CD4-positive, alpha-beta T cell treated with Interferon alpha-2 for 1 hour (primary cell): ENCODE results near the gene NTPCR.

Experiments
- DNase-seq, 2 donors: peaks; one replicate each; pipeline ENCODE4 v3.0.0-alpha.2; 2020 to 2022

The NTPCR gene

GRCh38 chr1:232965124-232965911, 14.9 kb downstream of the NTPCR start:
- DNase-seq = no peak

GRCh38 chr1:232965912-232966217, 15.5 kb downstream of the NTPCR start:
- no peak for DNase-seq

- no peak for DNase-seq
These were observed 16.3 kb downstream of the NTPCR start for GRCh38 chr1:232966663-232967062.

GRCh38 chr1:232968391-232968790, 18.0 kb downstream of the NTPCR start:
- no peak for DNase-seq

DNA sequence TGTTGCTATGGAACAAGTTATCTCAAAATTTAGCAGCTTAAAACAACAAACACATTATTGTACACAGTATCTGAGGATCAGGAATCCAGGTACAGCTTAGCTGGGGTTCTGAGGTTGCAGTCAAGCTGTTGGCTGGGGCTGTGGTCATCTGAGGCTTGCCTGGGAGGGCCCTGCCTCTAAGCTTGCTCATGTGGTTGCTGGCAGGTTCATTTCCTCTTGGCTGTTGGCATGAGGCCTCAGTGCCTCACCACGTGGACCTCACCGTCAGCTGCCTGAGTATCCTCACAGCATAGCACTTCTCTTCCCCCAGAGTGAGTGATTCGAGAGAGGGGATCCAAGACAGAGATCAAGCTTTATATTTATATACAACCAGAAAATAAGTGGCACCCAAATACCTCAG, 18.6 kb downstream of the NTPCR start:
- DNase-seq = no peak

DNA sequence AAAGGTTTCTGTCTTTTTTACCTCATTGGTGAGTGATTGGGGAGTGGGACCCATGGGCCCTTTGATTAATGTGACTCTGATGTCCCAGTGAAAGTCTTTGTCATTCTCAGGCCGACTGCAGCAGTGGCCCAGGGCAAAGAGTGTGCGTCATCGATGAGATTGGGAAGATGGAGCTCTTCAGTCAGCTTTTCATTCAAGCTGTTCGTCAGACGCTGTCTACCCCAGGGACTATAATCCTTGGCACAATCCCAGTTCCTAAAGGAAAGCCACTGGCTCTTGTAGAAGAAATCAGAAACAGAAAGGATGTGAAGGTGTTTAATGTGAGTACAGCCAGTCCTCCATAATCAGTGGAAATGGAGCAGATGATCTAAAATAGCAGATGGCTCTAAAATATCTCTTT, 19.4 kb downstream of the NTPCR start:
- DNase-seq = no peak

DNA sequence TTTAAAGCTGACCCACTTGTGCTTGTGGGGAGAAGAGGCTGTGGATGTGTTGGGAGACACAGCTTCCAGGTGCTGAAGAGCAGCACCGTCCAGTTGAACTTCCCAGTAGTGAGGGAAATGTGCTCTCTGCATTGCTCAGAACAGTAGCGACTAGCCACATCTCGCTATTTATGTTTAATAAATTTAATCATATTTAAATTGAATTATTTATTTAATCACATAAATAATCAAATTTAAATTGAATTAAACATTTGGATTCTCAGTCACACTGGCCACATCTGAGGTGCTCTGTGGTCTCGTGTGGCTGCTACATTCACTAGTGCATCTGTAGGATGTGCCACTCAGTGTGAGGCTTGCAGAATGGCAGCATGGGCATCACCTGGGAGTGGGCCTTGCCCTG, 20.1 kb downstream of the NTPCR start:
- no peak for DNase-seq

GRCh38 chr1:232973652-232974611, 23.5 kb downstream of the NTPCR start:
- no peak for DNase-seq

- no peak for DNase-seq
These were observed 24.6 kb downstream of the NTPCR start for GRCh38 chr1:232974971-232975370.

- peak; percentile 27 to 41 for DNase-seq
These were observed 27.8 kb downstream of the NTPCR start for GRCh38 chr1:232978091-232978634.

GRCh38 chr1:232978815-232979214, 28.4 kb downstream of the NTPCR start:
- no peak for DNase-seq

DNA sequence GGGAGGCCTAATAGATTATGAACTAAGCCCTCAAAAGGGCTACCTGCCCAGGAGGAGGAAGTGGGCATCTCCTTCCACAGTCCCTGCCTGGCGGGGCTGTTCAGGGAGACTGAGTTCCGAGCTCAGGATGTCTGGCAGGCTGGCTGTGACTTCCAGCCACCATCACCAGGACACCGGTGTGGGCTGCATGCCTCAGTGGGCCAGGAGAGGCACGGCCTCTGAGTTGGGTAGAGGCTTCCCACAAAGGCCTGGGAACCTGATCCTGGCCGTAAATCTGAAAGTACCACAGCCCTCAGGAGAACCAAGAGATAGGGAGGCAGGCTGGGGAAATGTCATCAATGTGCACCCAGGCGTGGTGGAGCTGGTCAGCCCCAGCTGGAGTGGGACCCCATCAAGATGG, 29.1 kb downstream of the NTPCR start:
- no peak for DNase-seq

GRCh38 chr1:232980355-232980978, 30.1 kb downstream of the NTPCR start:
- DNase-seq = no peak

GRCh38 chr1:232980986-232981560, 30.7 kb downstream of the NTPCR start:
- DNase-seq = no peak

- DNase-seq = no peak
These were observed 32.0 kb downstream of the NTPCR start for GRCh38 chr1:232982238-232982944.

GRCh38 chr1:232983375-232983774, 33.0 kb downstream of the NTPCR start:
- no peak for DNase-seq

GRCh38 chr1:232983817-232984567, 33.6 kb downstream of the NTPCR start:
- no peak for DNase-seq

DNA sequence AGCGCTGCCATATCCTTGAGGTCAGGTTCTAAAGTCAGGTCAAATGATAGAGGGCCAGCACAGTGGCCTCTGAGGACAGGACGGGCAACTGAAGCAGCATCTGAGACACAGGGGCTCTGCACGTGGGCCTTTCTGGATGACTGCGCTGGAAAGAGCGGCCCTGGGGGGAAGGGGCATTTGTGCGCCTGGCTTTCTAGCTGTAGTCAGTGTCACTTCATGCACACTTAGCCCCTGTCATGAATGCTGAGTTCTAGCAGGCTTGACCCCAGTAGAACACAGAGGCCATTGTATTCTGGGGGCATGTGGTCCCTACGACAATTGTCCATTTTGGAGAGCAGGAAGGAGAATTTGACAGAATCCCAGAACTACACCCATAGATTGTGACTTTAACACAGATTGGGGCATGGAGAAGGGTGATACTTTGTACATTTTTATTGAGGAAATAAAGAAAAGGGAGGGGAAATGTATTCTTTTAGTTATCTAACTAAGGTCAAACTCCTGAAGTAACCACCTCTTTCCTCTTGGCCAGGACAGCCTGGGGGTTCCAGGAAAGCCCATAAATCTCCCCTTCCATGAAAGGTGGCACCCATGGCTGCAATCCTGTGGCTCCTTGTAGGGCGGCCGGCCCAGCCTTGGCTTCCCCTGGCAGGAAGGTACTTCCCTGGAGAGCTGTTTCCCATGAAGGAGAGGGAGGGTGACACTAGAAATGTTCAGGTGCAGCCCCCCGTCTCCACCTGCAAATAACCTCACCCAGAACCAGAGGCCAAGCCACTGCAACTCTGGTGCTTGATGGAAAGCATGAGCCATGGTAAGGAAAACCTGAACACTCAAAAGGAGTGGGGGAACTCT, 34.4 kb downstream of the NTPCR start:
- DNase-seq = no peak

DNA sequence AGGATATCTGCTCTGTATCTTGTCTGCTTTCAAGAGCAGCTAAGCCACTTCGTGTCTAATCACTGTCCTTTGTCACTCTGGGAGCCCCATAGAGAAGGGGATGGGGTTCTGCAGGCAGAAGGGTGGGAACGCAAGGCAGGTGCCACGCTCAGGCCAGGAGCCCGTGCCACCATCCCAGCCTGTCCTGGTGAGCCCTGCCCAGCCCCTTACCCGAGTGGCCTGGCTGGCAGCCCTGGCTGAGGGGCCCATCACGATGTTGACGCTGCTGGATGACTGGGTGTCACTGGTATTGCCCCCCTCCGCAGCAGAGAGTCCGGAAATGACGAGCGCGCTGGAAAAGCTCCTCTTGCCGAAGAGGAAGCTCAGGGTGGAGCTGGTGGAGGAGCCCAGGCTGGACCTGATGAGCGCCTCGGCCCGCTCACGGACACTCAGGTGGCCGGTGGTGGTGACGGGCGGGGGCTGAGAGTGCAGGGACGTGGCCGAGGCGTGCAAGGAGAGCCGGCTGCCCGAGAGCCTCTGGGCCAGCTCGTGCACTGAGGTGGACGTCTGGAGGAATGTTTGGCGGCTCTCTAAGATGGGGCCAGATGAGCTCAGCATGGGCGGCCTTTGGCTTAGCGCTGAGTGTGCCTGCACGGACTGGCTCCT, 35.6 kb downstream of the NTPCR start:
- no peak for DNase-seq

DNA sequence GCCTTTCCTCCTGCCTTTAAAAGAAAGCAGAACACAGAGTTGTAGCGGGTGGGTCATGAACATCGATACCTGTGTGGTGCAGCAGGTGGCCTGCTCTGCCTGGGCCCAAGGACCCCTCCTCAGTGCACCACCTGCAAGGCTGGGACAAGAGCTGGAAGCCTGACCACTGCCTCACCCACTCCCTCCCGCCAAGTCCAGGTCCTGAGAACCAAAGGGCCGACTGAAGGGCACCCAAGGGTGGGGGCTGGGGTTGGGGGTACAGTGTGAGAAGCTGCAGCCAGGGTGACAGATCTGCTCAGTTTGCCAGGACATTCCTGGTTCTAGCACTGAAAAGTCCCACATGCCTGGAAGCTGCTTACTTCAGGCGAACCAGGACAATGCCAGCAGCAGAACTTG, 36.1 kb downstream of the NTPCR start:
- no peak for DNase-seq
